ENCODE measurements around the gene CEBPG.

- TF ChIP-seq CTCF (conservative IDR thresholded peaks at IDR 0.05 in 1 of 2, IDR thresholded peaks at IDR 0.05 in 1 of 2; ENCODE audit: low read depth in 1 of 2, low read length in 2 of 2) (no peak), EZH2 (IDR thresholded peaks at IDR 0.05; ENCODE audit: low read length, missing control alignments) (no peak)
These were observed 14.1 kb downstream of the CEBPG start for GRCh38 chr19:33387351-33388230.

All from fibroblast of lung (primary cell).